Loucy (cell line): ENCODE measurements around the gene JARID2.
A peak's percentile ranks its signal among the peaks of the same experiment; 100 is the strongest.

Experiments used
- H2AFZ ChIP-seq: fragments of 200-600 bp; sonication (generic); 2 replicates; pipeline ENCODE4 v1.6.0; 2016; ENCODE audit warnings: antibody characterized with exemption, mild to moderate bottlenecking, low read length, moderate library complexity
- H3F3A ChIP-seq: fragments of 200-600 bp; 2 replicates; pipeline ENCODE4 v1.6.0; 2016; ENCODE audit warnings: antibody characterized with exemption, low read depth, mild to moderate bottlenecking
- H3K27me3 ChIP-seq: fragments of 200-600 bp; sonication (generic); 2 replicates; pipeline ENCODE4 v1.6.1; 2014; ENCODE audit warnings: low read length, mild to moderate bottlenecking; ENCODE audit not compliant: insufficient read depth, poor library complexity, severe bottlenecking
- H3K36me3 ChIP-seq: fragments of 200-600 bp; sonication (generic); 2 replicates; pipeline ENCODE4 v1.6.1; 2016; ENCODE audit warnings: low read length; ENCODE audit not compliant: insufficient read depth
- H3K4me1 ChIP-seq: fragments of 200-600 bp; sonication (generic); 2 replicates; pipeline ENCODE4 v1.5.1; 2014; ENCODE audit warnings: low read length, mild to moderate bottlenecking; ENCODE audit not compliant: insufficient read depth, poor library complexity, severe bottlenecking
- H3K4me2 ChIP-seq: fragments of 200-600 bp; sonication (generic); 2 replicates; pipeline ENCODE4 v1.6.0; 2014; ENCODE audit warnings: antibody characterized with exemption, low read length, low read depth, mild to moderate bottlenecking; ENCODE audit not compliant: poor library complexity, severe bottlenecking
- H3K4me3 ChIP-seq: fragments of 200-600 bp; sonication (generic); 2 replicates; pipeline ENCODE4 v1.5.1; 2014; ENCODE audit warnings: low read length, mild to moderate bottlenecking, mixed read lengths; ENCODE audit not compliant: poor library complexity, severe bottlenecking
- H3K79me2 ChIP-seq: fragments of 200-600 bp; sonication (generic); 2 replicates; pipeline ENCODE4 v1.6.1; 2014; ENCODE audit warnings: low read length; ENCODE audit not compliant: insufficient read depth
- H3K9ac ChIP-seq: fragments of 200-600 bp; sonication (generic); 2 replicates; pipeline ENCODE4 v1.6.0; 2014; ENCODE audit warnings: mild to moderate bottlenecking, low read depth, low read length, moderate library complexity; ENCODE audit not compliant: poor library complexity, severe bottlenecking
- H3K9me2 ChIP-seq: fragments of 200-600 bp; sonication (generic); replicated peaks from 2 replicates; pipeline ENCODE4 v1.6.1; 2016; ENCODE audit warnings: low read depth, low read length, mixed read lengths
- H3K9me3 ChIP-seq: fragments of 200-600 bp; sonication (generic); 2 replicates; pipeline ENCODE4 v1.6.1; 2014; ENCODE audit warnings: mild to moderate bottlenecking, antibody characterized with exemption, low read length, low read depth; ENCODE audit not compliant: insufficient read depth
- H4K20me1 ChIP-seq: fragments of 200-600 bp; sonication (generic); 2 replicates; pipeline ENCODE4 v1.6.0; 2014; ENCODE audit warnings: antibody characterized with exemption, low read length, mild to moderate bottlenecking; ENCODE audit not compliant: insufficient read depth, poor library complexity, severe bottlenecking
- EZH2phosphoT487 ChIP-seq: fragments of 200-600 bp; IDR thresholded peaks from 2 replicates; pipeline ENCODE4 v1.6.1; 2018; ENCODE audit warnings: antibody characterized with exemption, mild to moderate bottlenecking, moderate library complexity, borderline replicate concordance
- TF ChIP-seq, protein P1 (sequence below): fragments of 200-600 bp; sonication (generic); conservative IDR thresholded peaks from 2 replicates; pipeline ENCODE4 v1.5.1; 2014; ENCODE audit warnings: mild to moderate bottlenecking, antibody characterized with exemption, low read length

JARID2 gene

DNA sequence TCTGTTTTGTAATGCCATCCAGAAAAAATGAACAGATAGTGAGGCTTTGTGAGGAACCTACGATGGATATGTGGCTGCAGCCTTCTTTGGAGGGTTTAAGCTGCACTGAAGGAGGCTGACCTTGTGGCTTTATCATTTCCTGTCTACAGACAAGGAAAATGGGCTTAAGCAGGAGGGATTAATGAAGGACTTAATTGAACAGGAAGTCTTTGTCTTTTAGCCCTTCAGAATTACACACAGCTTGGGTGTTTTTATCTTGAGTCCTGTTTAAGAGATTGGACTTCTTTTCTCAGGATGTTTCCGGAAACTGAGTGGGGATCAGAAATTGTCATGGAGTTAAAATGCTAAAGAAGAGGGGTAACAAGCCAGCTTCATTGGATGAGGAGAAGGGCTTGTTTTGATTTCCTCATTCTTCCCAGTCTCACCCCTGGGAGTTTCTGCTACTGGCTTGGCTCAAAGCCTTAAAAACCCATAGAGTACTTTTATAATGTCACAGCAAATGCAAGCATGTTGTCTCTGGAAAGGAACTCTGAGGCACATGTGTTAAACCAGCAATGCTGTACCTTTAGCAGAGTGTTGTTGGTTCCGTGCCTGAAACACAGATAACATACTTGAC, 193.6 kb downstream of the JARID2 start:
- Histone ChIP-seq H3K9me3 (no peaks in the 10 kb centered on the region), H3K79me2 (peaks cover 100% of the 10 kb centered on the region), H3K4me3 (peak overlapping the region; percentile 54), H3K9me2 (no peaks in the 10 kb centered on the region), H3K27me3 (no peaks in the 10 kb centered on the region), H3F3A (peaks cover 16% of the 10 kb centered on the region), H3K36me3 (peaks cover 20% of the 10 kb centered on the region), H3K4me2 (peak overlapping the region; percentile 77), H4K20me1 (peaks cover 99% of the 10 kb centered on the region), H3K4me1 (peaks cover 71% of the 10 kb centered on the region), H2AFZ (no peak overlapping the region), H3K9ac (peak overlapping the region; percentile 49)
- TF ChIP-seq, protein P1, sequence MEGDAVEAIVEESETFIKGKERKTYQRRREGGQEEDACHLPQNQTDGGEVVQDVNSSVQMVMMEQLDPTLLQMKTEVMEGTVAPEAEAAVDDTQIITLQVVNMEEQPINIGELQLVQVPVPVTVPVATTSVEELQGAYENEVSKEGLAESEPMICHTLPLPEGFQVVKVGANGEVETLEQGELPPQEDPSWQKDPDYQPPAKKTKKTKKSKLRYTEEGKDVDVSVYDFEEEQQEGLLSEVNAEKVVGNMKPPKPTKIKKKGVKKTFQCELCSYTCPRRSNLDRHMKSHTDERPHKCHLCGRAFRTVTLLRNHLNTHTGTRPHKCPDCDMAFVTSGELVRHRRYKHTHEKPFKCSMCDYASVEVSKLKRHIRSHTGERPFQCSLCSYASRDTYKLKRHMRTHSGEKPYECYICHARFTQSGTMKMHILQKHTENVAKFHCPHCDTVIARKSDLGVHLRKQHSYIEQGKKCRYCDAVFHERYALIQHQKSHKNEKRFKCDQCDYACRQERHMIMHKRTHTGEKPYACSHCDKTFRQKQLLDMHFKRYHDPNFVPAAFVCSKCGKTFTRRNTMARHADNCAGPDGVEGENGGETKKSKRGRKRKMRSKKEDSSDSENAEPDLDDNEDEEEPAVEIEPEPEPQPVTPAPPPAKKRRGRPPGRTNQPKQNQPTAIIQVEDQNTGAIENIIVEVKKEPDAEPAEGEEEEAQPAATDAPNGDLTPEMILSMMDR = no peak

DNA sequence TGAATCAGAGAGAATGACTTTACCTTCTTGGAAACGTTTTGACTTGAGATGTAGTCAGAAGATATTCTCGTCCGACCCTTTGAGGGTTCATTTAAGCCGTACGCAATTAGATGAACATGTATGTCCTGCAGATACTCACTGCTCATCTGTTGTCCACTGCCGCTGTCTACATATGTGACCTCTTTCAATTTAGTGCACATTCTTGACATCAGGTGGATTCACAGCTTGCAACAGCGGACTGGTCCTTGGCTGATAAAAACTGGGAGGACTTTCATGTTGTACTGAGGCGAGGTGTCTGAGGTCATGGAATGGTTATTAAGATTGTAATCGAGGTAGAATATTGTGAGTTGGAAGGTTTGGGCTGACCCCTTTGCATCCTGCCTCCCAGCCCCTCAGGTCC, 194.2 kb downstream of the JARID2 start:
- Histone ChIP-seq H3F3A (peaks cover 16% of the 10 kb centered on the region), H3K36me3 (peaks cover 15% of the 10 kb centered on the region), H3K9me2 (no peaks in the 10 kb centered on the region), H2AFZ (no peak overlapping the region), H3K9ac (peak overlapping the region; percentile 49), H4K20me1 (peaks cover 99% of the 10 kb centered on the region), H3K9me3 (no peaks in the 10 kb centered on the region), H3K79me2 (peaks cover 100% of the 10 kb centered on the region), H3K27me3 (no peaks in the 10 kb centered on the region), H3K4me1 (peaks cover 69% of the 10 kb centered on the region), H3K4me2 (peak overlapping the region; percentile 77), H3K4me3 (peak overlapping the region; percentile 54)
- TF ChIP-seq EZH2phosphoT487 = no peak
- TF ChIP-seq, protein P1 = no peak

DNA sequence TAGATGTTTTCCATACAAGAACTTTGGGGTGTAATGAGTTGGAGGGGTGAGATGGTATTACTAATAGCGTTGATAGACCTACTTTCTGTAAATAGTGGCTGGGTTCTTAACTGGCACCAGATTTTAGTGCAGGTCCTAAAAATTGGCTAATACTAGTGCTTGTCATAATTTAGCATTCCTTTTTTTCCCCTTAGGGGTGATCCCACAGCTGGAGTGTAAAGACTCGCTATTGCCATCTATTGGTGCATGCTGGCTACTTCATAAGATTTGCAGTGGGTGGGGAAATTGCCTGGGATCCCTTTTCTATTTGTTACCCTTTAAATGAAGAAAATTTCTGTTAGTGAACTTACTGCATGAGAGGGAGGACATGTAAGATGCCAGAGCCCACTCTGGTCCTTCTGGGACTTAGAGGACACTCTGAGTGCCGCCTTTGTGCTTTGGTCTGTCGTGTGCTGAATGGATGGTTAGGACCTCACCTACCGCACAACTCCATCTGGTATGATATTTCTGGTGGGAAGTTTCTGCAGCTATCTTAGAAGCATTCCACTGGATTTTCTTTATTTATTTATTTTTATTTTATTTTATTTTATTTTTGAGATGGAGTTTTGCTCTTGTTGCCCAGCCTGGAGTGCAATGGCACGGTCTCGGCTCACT, 195.5 kb downstream of the JARID2 start:
- H3K4me1 ChIP-seq = peaks cover 57% of the 10 kb centered on the region
- H3K79me2 ChIP-seq = peaks cover 100% of the 10 kb centered on the region

More for the DNA sequence above, 195.5 kb downstream of the JARID2 start:
- Histone ChIP-seq H3K9me2 (no peaks in the 10 kb centered on the region), H3K27me3 (no peaks in the 10 kb centered on the region), H3K9ac (no peak overlapping the region), H3K36me3 (peaks cover 19% of the 10 kb centered on the region), H3F3A (peaks cover 16% of the 10 kb centered on the region), H3K9me3 (no peaks in the 10 kb centered on the region), H3K4me2 (peak overlapping the region; percentile 77), H4K20me1 (peaks cover 99% of the 10 kb centered on the region), H2AFZ (no peak overlapping the region), H3K4me3 (no peak overlapping the region)
- no peak for TF ChIP-seq EZH2phosphoT487
- TF ChIP-seq, protein P1 = peak; percentile 91
